GM12874 (cell line): ENCODE results near the gene NCBP2L.

Source experiments
- CTCF ChIP-seq: IDR thresholded peaks from 2 replicates; pipeline ENCODE4 v1.5.1; 2011; ENCODE audit warnings: low read depth, mild to moderate bottlenecking, control low read depth, low read length, moderate library complexity; ENCODE audit not compliant: insufficient read depth

Gene NCBP2L

GRCh38 chrX:107777536-107777832, at the start of gene NCBP2L:
Gene NCBP2L, plus strand, starts transcription at chrX:107777733. Its CDS starts 16,488 bp downstream, at chrX:107794221.
- TF ChIP-seq CTCF, result no peak

GRCh38 chrX:107728371-107729099, 49.0 kb upstream of the NCBP2L start:
- no peak for TF ChIP-seq CTCF

- TF ChIP-seq CTCF, result no peak
Measured at GRCh38 chrX:107729558-107730297, 47.8 kb upstream of the NCBP2L start.

GRCh38 chrX:107730298-107730655, 47.3 kb upstream of the NCBP2L start:
- no peak for TF ChIP-seq CTCF

- no peak for TF ChIP-seq CTCF
Measured at GRCh38 chrX:107730991-107731766, 46.4 kb upstream of the NCBP2L start.

GRCh38 chrX:107731831-107732502, 45.6 kb upstream of the NCBP2L start:
- no peak for TF ChIP-seq CTCF

GRCh38 chrX:107733686-107734085, 43.8 kb upstream of the NCBP2L start:
- TF ChIP-seq CTCF, result no peak
